CD4-positive, alpha-beta T cell treated with Interferon gamma for 1 hour (primary cell): ENCODE results near the gene FAM110D.

Source experiments
- DNase-seq: peaks from one replicate; pipeline ENCODE4 v3.0.0-alpha.2; 2020

FAM110D gene

DNA sequence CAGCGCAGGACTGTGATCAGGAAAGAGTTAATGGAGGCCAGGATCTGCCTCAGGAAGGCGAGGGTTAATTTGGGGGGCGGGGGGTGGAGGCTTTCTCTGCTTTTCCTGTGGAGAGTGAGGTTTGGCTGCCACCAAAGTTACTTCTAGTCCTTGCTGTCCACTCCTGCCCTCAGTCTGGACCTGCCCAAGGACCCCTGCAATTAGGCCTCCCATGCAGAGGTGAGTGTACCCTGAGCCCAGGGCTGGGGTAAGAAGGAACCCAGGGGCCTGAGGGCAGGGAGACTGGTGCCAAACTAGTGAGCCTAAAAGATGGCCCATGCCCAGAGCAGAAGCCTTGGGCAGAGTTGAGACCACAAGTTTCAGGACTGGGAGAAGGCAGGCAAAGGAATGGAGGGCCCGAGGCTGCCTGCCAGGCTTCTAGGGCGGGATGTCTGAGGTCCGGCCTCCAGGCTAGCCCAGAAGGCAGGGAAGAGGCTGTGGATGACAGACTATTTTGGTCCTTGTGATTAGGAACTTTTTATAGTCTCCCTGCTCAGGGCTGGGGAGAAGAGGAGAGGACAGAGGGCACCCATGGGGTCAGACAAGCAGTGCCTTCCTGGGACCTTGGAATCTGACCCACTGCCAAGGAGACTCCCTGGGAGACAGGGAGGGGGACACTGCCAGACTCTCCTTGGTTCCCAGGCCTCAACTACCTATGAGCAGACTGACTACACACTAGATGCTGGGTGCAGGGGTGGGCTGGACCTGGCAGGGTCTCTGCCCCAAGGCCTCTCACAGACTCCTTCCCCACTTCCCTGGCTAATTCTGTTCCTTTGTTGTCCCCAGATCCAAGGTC is at the start of gene FAM110D:
FAM110D (plus strand) TSS at position 172 of the 835 bp plus-strand sequence. CDS start 2,213 bp downstream, outside the sequence.
- no peak for DNase-seq

GRCh38 chr1:26109229-26110164 is 49.4 kb upstream of the FAM110D start:
- no peak for DNase-seq

- DNase-seq: peak; percentile 67
These were observed 47.9 kb upstream of the FAM110D start for GRCh38 chr1:26110731-26111529.

- DNase-seq: peak; percentile 93
These were observed 47.1 kb upstream of the FAM110D start, which contains the start of gene PDIK1L for GRCh38 chr1:26111530-26112406. TSS of gene PDIK1L (plus strand) at chr1:26111824. CDS start at chr1:26114309, 2,485 bp downstream.

GRCh38 chr1:26112407-26112775 is 46.5 kb upstream of the FAM110D start:
- no peak for DNase-seq

DNA sequence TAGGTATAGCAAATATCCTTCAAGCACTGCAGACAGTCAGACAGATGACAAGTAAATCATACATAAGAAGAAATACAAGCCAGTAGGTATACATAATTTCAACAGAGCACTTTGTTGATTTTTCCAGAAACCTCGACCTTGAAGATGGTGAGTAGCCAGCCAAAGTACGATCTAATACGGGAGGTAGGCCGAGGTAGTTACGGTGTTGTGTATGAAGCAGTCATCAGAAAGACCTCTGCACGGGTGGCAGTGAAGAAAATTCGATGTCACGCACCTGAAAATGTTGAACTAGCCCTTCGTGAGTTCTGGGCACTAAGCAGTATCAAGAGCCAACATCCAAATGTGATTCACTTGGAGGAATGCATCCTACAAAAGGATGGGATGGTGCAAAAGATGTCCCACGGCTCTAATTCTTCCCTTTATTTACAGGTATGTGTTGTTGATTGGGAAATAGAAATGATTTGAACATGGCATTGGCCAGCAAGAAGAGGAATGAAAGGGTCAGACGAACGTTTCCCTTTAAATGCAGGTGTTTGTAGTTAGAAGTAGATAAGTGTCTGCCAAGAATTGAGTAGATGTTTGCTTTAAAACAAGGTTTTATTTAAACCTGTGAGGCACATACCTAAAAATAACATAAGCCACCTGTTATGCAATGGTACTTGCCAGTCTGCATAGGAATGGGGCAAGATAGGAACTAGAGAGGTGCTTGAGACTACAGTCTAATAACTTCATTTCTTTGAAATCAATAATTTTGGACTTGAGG is 44.5 kb upstream of the FAM110D start:
- no peak for DNase-seq

DNA sequence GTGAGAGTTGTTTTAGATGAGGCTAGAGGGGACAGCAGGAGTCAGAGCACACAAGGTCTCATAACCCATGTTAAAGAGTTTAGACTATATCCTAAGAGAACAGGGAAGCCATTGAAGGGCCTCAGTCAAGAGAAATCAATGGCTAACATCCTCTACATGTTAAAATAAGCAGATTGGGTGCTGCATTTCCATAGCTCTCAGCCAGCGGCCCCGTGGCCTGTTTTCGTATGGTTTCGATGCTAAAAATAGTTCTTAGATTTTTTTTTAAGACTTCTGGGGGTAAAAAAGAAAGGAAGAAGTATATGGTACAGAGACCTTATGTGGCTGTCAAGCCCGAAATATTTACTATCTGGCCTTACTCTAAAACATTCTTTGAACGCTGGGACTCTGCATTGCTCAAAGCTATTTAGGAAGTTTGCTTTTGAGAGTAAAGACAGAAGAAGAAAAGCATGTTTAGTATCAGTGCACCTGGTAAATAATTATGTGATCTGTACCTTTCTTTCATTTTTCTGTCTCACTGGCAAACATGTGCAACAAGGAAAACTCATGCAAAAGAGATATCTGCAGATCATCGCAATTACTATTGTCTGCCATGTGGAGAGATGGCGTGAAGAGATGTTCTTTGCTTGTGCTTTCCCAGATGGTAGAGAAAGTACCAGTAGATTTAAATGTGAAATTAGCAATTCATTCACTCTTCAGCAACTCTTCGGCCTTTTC is 38.8 kb upstream of the FAM110D start:
- no peak for DNase-seq

- DNase-seq: no peak
These were observed 36.8 kb upstream of the FAM110D start for GRCh38 chr1:26121854-26122773.

- DNase-seq: no peak
These were observed 35.6 kb upstream of the FAM110D start for GRCh38 chr1:26122988-26123973.

DNA sequence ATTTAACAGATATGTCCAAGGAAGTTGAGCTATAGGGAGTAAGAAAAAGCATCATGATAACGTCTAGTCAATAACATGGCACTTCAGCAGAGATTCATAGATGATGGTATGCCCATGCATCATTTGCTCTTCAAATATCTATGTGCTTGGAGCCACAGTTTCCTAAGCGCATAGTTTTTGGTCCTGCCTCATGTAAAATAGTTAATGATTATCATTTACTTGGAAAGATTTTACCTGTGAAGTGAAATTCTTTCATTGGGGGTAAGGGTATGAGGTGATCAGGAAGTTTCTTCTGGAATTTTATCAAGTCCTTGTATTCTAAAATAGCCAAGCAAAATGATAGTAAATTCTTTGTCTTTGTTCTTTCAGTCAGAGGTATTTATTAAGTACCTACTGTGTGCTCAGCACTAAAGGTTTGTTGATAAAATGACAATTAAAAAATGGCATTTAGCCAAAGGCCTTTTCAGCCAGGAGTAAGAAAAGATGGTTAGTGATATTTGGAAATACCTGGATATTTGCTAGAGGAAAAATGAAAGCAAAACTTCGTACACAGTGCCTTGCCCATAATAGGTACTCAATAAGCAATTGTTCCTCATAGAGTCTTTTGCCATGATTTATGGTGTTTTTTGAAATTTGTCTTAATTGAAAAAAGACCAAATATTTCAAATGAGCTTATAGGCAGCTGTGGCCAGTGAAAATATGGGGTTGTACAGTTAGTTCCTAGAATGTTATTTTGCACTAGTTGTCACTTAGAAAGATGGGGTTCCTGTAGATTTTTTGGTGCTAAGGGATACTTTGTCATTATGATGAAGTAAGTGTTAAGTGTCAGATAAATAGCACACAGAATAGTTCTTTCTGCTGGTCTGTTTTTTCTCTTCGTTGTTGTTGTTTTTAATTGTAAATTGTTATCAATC is 34.2 kb upstream of the FAM110D start:
- DNase-seq: no peak

- no peak for DNase-seq
These were observed 33.5 kb upstream of the FAM110D start for GRCh38 chr1:26125382-26125781.

GRCh38 chr1:26125946-26126320 is 32.9 kb upstream of the FAM110D start:
- no peak for DNase-seq

DNA sequence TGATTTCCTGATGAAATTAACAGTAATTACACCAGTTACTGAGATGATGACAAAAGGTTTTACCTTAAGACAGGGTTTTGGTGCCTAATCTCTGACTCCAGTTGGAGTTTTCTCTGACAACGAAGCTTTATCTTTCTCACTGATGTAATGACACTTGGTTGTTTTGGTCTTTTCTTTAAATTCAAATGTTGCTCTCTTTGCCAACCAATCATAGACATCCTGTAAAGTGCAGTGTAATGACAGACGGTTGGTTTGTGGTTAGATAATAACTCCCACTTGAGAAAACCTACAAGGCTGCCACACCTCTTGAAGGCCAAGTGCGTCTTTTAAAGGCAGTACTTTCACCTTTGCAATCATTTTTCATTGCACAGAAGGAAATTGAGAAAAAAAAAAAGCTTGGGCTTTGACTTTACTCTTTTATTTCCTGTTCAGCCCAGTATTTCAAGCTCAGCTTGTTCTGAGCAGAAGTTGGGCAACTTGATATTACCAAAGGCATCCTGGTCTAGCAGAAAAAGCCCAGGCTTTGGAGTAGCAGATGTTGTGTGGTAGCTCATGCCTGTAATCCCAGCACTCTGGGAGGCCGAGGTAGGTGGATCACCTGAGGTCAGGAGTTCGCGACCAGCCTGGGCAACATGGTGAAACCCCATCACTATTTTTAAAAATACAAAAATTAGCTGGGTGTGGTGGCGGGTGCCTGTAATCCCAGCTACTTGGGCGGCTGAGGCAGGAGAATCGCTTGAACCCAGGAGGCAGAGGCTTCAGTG is 32.4 kb upstream of the FAM110D start:
- peak; percentile 61 for DNase-seq

DNA sequence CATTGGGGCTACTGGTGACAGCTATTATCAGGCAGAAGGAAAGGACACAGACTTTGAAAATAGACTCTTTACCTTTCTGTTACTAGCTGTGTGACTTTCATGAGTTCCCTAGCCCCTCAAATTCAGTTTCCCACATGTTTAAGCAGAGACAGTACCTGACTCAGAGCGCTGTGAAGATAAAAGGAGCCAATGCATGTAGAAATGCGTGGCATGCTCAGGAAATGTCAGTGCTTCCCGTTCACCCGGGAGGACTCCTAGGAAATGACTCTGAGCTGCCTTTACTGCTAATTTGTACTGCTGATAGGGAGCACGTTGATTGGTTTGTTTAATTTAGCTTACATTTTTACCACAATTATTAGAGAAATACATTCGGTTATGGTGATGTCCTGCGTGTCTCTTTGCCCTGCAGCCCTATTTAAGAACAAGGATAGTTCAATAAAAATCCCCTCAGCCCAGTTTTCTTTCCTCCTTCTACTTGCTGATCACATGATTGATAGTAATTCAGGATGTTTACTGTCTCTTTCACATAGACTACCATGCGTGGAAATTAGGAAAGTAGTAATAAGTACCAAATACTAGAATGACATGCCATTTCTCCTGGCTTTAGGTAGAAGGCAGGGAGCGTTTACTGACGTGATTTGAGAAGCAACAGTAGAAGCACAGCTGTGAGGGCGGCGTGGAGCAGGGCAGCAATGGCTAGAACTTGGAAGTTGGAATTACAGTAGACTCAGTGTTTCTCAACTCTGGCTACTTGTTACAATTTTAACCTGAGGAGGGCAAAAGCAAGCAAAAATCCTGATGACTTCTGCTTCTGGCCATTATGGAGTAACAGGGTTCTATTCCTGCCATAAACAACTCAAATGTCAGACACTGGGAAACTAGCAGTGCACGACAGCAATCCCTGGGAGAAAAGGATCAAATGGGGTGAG is 31.4 kb upstream of the FAM110D start:
- no peak for DNase-seq

- no peak for DNase-seq
These were observed 29.1 kb upstream of the FAM110D start for GRCh38 chr1:26129778-26130177.
